WTC11 (cell line): ENCODE data around the gene USP28. TPM values are rescaled to one million over a fixed set of nuclear protein-coding genes. Genes with fewer than 3 reads are reported as not detected.

ENCODE experiments used
- ATAC-seq: fragments of 200-7000 bp; cut with Tn5 transposase; 2 replicates; pipeline ENCODE4 v1.10.0; 2021; ENCODE audit warnings: mild to moderate bottlenecking, moderate library complexity
- CTCF ChIA-PET: fragments of 300-600 bp; sonication (Branson Sonifier 250); formaldehyde crosslinking; loops from one replicate; lab custom pipeline; 2021; ENCODE audit warnings: antibody characterized with exemption; lab: Charles Lee
- POLR2A ChIA-PET: fragments of 350-600 bp; sonication (Branson Sonifier 250); formaldehyde crosslinking; loops from one replicate; lab custom pipeline; 2021; ENCODE audit warnings: antibody characterized with exemption; lab: Charles Lee
- DNase-seq: peaks from one replicate; pipeline ENCODE4 v3.0.0; 2021; ENCODE audit warnings: low spot score
- H3K27ac Mint-ChIP-seq: 2 replicates; pipeline ENCODE4 v1.8.0; 2021; ENCODE audit warnings: mixed read lengths
- H3K27me3 Mint-ChIP-seq: 2 replicates; pipeline ENCODE4 v1.8.0; 2021; ENCODE audit warnings: low read depth, mild to moderate bottlenecking, moderate library complexity, mixed read lengths
- H3K36me3 Mint-ChIP-seq: 2 replicates; pipeline ENCODE4 v1.8.0; 2021; ENCODE audit warnings: mixed read lengths
- H3K4me1 Mint-ChIP-seq: 2 replicates; pipeline ENCODE4 v1.8.0; 2022; ENCODE audit warnings: mixed read lengths
- H3K4me3 Mint-ChIP-seq: 2 replicates; pipeline ENCODE4 v1.8.0; 2021; ENCODE audit warnings: mild to moderate bottlenecking, moderate library complexity, mixed read lengths
- H3K9me3 Mint-ChIP-seq: 2 replicates; pipeline ENCODE4 v1.8.0; 2021; ENCODE audit warnings: mixed read lengths
- AFF4 ChIP-seq: sonication (generic); formaldehyde crosslinking; IDR thresholded peaks from 2 replicates; pipeline ENCODE4 v1.8.1; 2023; ENCODE audit warnings: mild to moderate bottlenecking, missing genetic modification reagents, borderline replicate concordance
- AR ChIP-seq: fragments of 250-450 bp; sonication (Bioruptor Pico); IDR thresholded peaks from 2 replicates; pipeline ENCODE4 v1.9.0; 2021; ENCODE audit warnings: mild to moderate bottlenecking
- ATF6 ChIP-seq: sonication (generic); formaldehyde crosslinking; IDR thresholded peaks from 2 replicates; pipeline ENCODE4 v1.8.1; 2023; ENCODE audit warnings: mild to moderate bottlenecking, missing genetic modification reagents
- CREB1 ChIP-seq: sonication (generic); formaldehyde crosslinking; IDR thresholded peaks from 2 replicates; pipeline ENCODE4 v1.8.0; 2023; ENCODE audit warnings: mild to moderate bottlenecking, missing genetic modification reagents
- E2F4 ChIP-seq: sonication (generic); formaldehyde crosslinking; IDR thresholded peaks from 2 replicates; pipeline ENCODE4 v1.8.1; 2022; ENCODE audit warnings: low read depth, mild to moderate bottlenecking, moderate library complexity, missing genetic modification reagents, borderline replicate concordance
- E2F5 ChIP-seq: sonication (generic); formaldehyde crosslinking; IDR thresholded peaks from 2 replicates; pipeline ENCODE4 v1.8.1; 2022; ENCODE audit warnings: mild to moderate bottlenecking, moderate library complexity, missing genetic modification reagents
- ESRRA ChIP-seq: sonication (generic); formaldehyde crosslinking; IDR thresholded peaks from 2 replicates; pipeline ENCODE4 v1.8.1; 2022; ENCODE audit warnings: mild to moderate bottlenecking, missing genetic modification reagents, borderline replicate concordance
- ETV6 ChIP-seq: sonication (generic); formaldehyde crosslinking; IDR thresholded peaks from 2 replicates; pipeline ENCODE4 v1.8.1; 2022; ENCODE audit warnings: mild to moderate bottlenecking, missing genetic modification reagents
- KAT7 ChIP-seq: sonication (generic); formaldehyde crosslinking; IDR thresholded peaks from 2 replicates; pipeline ENCODE4 v1.8.1; 2023; ENCODE audit warnings: missing genetic modification reagents, mild to moderate bottlenecking, borderline replicate concordance
- NFATC4 ChIP-seq: fragments of 250-450 bp; sonication (Bioruptor Pico); IDR thresholded peaks from 2 replicates; pipeline ENCODE4 v1.9.0; 2021; ENCODE audit warnings: mild to moderate bottlenecking
- NFE2L1 ChIP-seq: sonication (generic); formaldehyde crosslinking; IDR thresholded peaks from 2 replicates; pipeline ENCODE4 v1.8.1; 2023; ENCODE audit warnings: missing genetic modification reagents
- NR1H2 ChIP-seq: sonication (generic); formaldehyde crosslinking; IDR thresholded peaks from 2 replicates; pipeline ENCODE4 v1.9.0; 2021; ENCODE audit warnings: mild to moderate bottlenecking, moderate library complexity, missing genetic modification reagents
- TEAD4 ChIP-seq: sonication (generic); formaldehyde crosslinking; IDR thresholded peaks from 2 replicates; pipeline ENCODE4 v1.8.0; 2022; ENCODE audit warnings: mild to moderate bottlenecking, missing genetic modification reagents
- TP53 ChIP-seq: sonication (generic); formaldehyde crosslinking; IDR thresholded peaks from 2 replicates; pipeline ENCODE4 v1.8.1; 2023; ENCODE audit warnings: mild to moderate bottlenecking, missing genetic modification reagents
- ZBTB21 ChIP-seq: sonication (generic); formaldehyde crosslinking; IDR thresholded peaks from 2 replicates; pipeline ENCODE4 v1.8.1; 2023; ENCODE audit warnings: mild to moderate bottlenecking, missing genetic modification reagents, borderline replicate concordance
- ZBTB43 ChIP-seq: sonication (generic); formaldehyde crosslinking; IDR thresholded peaks from 2 replicates; pipeline ENCODE4 v1.8.1; 2023; ENCODE audit warnings: mild to moderate bottlenecking, missing genetic modification reagents
- ZNF232 ChIP-seq: sonication (generic); formaldehyde crosslinking; IDR thresholded peaks from 2 replicates; pipeline ENCODE4 v1.8.0; 2022; ENCODE audit warnings: mild to moderate bottlenecking, missing genetic modification reagents
- ZNF263 ChIP-seq: sonication (generic); formaldehyde crosslinking; IDR thresholded peaks from 2 replicates; pipeline ENCODE4 v1.8.1; 2022; ENCODE audit warnings: low read depth, mild to moderate bottlenecking, moderate library complexity, missing genetic modification reagents
- ZNF317 ChIP-seq: sonication (generic); formaldehyde crosslinking; IDR thresholded peaks from 2 replicates; pipeline ENCODE4 v1.8.1; 2023; ENCODE audit warnings: low read depth, mild to moderate bottlenecking, moderate library complexity, missing genetic modification reagents, borderline replicate concordance
- total RNA-seq: library from RNA; stranded (reverse); gene quantifications from 3 replicates; pipeline ENCODE4 v1.2.3, GENCODE V29; 2021

The USP28 gene
- total RNA-seq, 1 experiment from 2014 or later, result 129 TPM

GRCh38 chr11:113864410-113864809 lies 11.0 kb downstream of the USP28 start:
- ChIA-PET CTCF (interaction anchor here (1.0 kb wide), 1 partner anchor 68 kb away, joined by 3 read pairs; no protein-coding TSS in a partner anchor), POLR2A (no interaction called here)
- no peaks in the 10 kb centered on the region for H3K9me3 Mint-ChIP-seq
- no peaks in the 10 kb centered on the region for H3K27me3 Mint-ChIP-seq
- peaks cover 47% of the 10 kb centered on the region for H3K36me3 Mint-ChIP-seq
- peak overlapping the region; percentile 86 for H3K27ac Mint-ChIP-seq
- DNase-seq (no peak), ATAC-seq (no peak)
- TF ChIP-seq ZBTB21, result no peak
- no peak for TF ChIP-seq ZNF232 (CRISPR knock-in tag)
- TF ChIP-seq NR1H2 (CRISPR knock-in tag), result no peak
- TF ChIP-seq ZNF263 (CRISPR knock-in tag), result no peak
- no peak for TF ChIP-seq ATF6 (CRISPR knock-in tag)
- TF ChIP-seq ESRRA (CRISPR knock-in tag), result no peak
- no peak for TF ChIP-seq E2F4 (CRISPR knock-in tag)
- no peak for TF ChIP-seq ETV6
- TF ChIP-seq TP53 (CRISPR knock-in tag), result no peak
- H3K4me1 Mint-ChIP-seq, result peaks cover 79% of the 10 kb centered on the region
- no peak overlapping the region for H3K4me3 Mint-ChIP-seq

GRCh38 chr11:113862435-113862834 lies 12.9 kb downstream of the USP28 start:
- peaks cover 33% of the 10 kb centered on the region for H3K36me3 Mint-ChIP-seq
- H3K27me3 Mint-ChIP-seq, result no peaks in the 10 kb centered on the region
- peak overlapping the region; percentile 96 for H3K27ac Mint-ChIP-seq
- CTCF ChIA-PET, result interaction anchor here (0.8 to 1.2 kb wide), 3 partner anchors 20 to 399 kb away, joined by 3 read pairs; no protein-coding TSS in a partner anchor
- ATAC-seq (peak; percentile 57), DNase-seq (no peak)
- POLR2A ChIA-PET, result interaction anchor here (1.0 kb wide), 1 partner anchor 13 kb away, joined by 3 read pairs; the partner anchor contains the start of gene USP28
- no peak for TF ChIP-seq ZNF317
- no peak for TF ChIP-seq CREB1
- no peak for TF ChIP-seq E2F5 (CRISPR knock-in tag)
- TF ChIP-seq ETV6, result no peak
- TF ChIP-seq AR, result no peak
- TF ChIP-seq TEAD4, result no peak
- no peak for TF ChIP-seq NFE2L1 (CRISPR knock-in tag)
- no peak for TF ChIP-seq NFATC4 (CRISPR knock-in tag)
- TF ChIP-seq KAT7 (CRISPR knock-in tag), result no peak
- H3K9me3 Mint-ChIP-seq, result no peaks in the 10 kb centered on the region
- peak overlapping the region; percentile 14 for H3K4me3 Mint-ChIP-seq
- peaks cover 86% of the 10 kb centered on the region for H3K4me1 Mint-ChIP-seq

- DNase-seq, result no peak
- Mint-ChIP-seq H3K27me3 (no peaks in the 10 kb centered on the region), H3K9me3 (no peaks in the 10 kb centered on the region), H3K4me3 (peak overlapping the region; percentile 39), H3K4me1 (peaks cover 86% of the 10 kb centered on the region), H3K27ac (peak overlapping the region; percentile 100), H3K36me3 (peaks cover 7% of the 10 kb centered on the region)
- CTCF ChIA-PET, result interaction anchor here (0.6 to 1.8 kb wide), 6 partner anchors 10 to 228 kb away, joined by 3 to 11 read pairs (median 4); no protein-coding TSS in a partner anchor
- POLR2A ChIA-PET, result interaction anchor here (1.7 kb wide), 1 partner anchor 15 kb away, joined by 8 read pairs; the partner anchor contains the start of gene USP28
- peak; percentile 59 for ATAC-seq
- TF ChIP-seq AFF4 (CRISPR knock-in tag), result no peak
- no peak for TF ChIP-seq E2F4 (CRISPR knock-in tag)
- no peak for TF ChIP-seq NR1H2 (CRISPR knock-in tag)
- no peak for TF ChIP-seq ZBTB43 (CRISPR knock-in tag)
Measured at GRCh38 chr11:113859665-113860064, 15.7 kb downstream of the USP28 start.
